GM20000 (cell line): Measurements from ENCODE around the gene RFT1.

Experiments
- DNase-seq: peaks from one replicate; pipeline ENCODE4 v3.0.0; 2012; ENCODE audit warnings: low spot score
- CTCF ChIP-seq: IDR thresholded peaks from 2 replicates; pipeline ENCODE4 v1.5.1; 2012; ENCODE audit warnings: mild to moderate bottlenecking, control low read depth; ENCODE audit errors: extremely low read depth, missing control alignments

Gene RFT1

GRCh38 chr3:53120336-53120735 lies 9.9 kb downstream of the RFT1 start:
- TF ChIP-seq CTCF: no peak
- DNase-seq: no peak

- no peak for TF ChIP-seq CTCF
- no peak for DNase-seq
These were observed 13.3 kb downstream of the RFT1 start for GRCh38 chr3:53116956-53117355.

GRCh38 chr3:53114412-53115074 lies 15.7 kb downstream of the RFT1 start:
- TF ChIP-seq CTCF: no peak
- no peak for DNase-seq

- peak; percentile 91 for TF ChIP-seq CTCF
- DNase-seq: peak; percentile 83
These were observed 16.2 kb downstream of the RFT1 start for GRCh38 chr3:53114011-53114400.

GRCh38 chr3:53113293-53114010 lies 16.8 kb downstream of the RFT1 start:
- DNase-seq: no peak
- no peak for TF ChIP-seq CTCF

- no peak for DNase-seq
- no peak for TF ChIP-seq CTCF
These were observed 18.4 kb downstream of the RFT1 start for GRCh38 chr3:53111822-53112221.

GRCh38 chr3:53109891-53110771 lies 20.1 kb downstream of the RFT1 start:
- peak; percentile 42 for DNase-seq
- peak; percentile 47 for TF ChIP-seq CTCF
